Nephron progenitor cell (in vitro differentiated cells): Measurements from ENCODE around the gene NVL.
A peak's percentile ranks its signal among the peaks of the same experiment; 100 is the strongest.

Source experiments
- DNase-seq: peaks from one replicate; pipeline ENCODE4 v3.0.0; 2021
- H3K27ac Mint-ChIP-seq: 2 replicates; pipeline ENCODE4 v1.8.0; 2021; ENCODE audit warnings: mild to moderate bottlenecking, moderate library complexity, mixed read lengths
- H3K27me3 Mint-ChIP-seq: 2 replicates; pipeline ENCODE4 v1.8.0; 2021; ENCODE audit warnings: mild to moderate bottlenecking, low read depth, mixed read lengths; ENCODE audit not compliant: poor library complexity
- H3K36me3 Mint-ChIP-seq: 2 replicates; pipeline ENCODE4 v1.8.0; 2021; ENCODE audit warnings: low read depth, mixed read lengths
- H3K4me1 Mint-ChIP-seq: 2 replicates; pipeline ENCODE4 v1.8.0; 2021; ENCODE audit warnings: mixed read lengths
- H3K4me3 Mint-ChIP-seq: 2 replicates; pipeline ENCODE4 v1.8.0; 2021; ENCODE audit warnings: mild to moderate bottlenecking, moderate library complexity, mixed read lengths
- H3K9me3 Mint-ChIP-seq: 2 replicates; pipeline ENCODE4 v1.8.0; 2021; ENCODE audit warnings: mild to moderate bottlenecking, moderate library complexity, mixed read lengths
- TF ChIP-seq, protein P1 (sequence below): fragments of 200-600 bp; sonication (generic); IDR thresholded peaks from 2 replicates; pipeline ENCODE4 v1.5.0; 2021; ENCODE audit warnings: antibody characterized with exemption

The NVL gene

DNA sequence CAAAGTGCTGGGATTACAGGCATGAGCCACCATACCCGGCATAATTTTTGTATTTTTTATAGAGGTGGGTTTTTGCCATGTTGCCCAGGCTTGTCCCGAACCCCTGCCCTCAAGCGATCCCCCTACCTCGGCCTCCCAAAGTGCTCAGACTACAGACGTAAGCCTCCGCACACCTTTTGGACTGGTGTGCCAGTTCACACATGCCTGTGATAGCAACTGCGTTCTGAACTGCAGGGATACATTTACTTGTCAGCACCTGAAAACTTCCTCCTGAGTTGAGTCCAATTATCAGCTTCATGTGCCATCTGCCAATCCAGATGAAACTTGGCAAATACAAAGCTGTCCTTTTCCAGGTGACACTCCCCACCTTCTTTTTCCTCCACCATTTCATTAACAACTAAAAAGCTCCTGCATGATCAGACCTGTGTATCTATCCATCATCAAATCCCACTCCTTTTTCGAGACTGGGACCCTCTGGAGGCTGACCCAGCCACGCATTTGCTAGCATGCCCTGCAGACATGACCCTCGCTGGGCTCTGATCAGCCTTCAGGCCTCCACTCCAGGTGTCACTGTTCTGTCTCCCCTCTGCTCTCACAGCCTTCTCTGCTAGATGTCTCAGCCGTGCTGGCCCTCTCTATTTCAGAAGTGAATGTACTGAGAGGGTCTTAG is 149.1 kb downstream of the NVL start:
- Mint-ChIP-seq H3K27me3 (peaks cover 9% of the 10 kb centered on the region), H3K36me3 (peaks cover 12% of the 10 kb centered on the region), H3K9me3 (no peaks in the 10 kb centered on the region), H3K4me1 (peaks cover 42% of the 10 kb centered on the region), H3K4me3 (no peak overlapping the region), H3K27ac (peak overlapping the region; percentile 6)
- TF ChIP-seq, protein P1, sequence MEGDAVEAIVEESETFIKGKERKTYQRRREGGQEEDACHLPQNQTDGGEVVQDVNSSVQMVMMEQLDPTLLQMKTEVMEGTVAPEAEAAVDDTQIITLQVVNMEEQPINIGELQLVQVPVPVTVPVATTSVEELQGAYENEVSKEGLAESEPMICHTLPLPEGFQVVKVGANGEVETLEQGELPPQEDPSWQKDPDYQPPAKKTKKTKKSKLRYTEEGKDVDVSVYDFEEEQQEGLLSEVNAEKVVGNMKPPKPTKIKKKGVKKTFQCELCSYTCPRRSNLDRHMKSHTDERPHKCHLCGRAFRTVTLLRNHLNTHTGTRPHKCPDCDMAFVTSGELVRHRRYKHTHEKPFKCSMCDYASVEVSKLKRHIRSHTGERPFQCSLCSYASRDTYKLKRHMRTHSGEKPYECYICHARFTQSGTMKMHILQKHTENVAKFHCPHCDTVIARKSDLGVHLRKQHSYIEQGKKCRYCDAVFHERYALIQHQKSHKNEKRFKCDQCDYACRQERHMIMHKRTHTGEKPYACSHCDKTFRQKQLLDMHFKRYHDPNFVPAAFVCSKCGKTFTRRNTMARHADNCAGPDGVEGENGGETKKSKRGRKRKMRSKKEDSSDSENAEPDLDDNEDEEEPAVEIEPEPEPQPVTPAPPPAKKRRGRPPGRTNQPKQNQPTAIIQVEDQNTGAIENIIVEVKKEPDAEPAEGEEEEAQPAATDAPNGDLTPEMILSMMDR, result no peak
- DNase-seq, result no peak

DNA sequence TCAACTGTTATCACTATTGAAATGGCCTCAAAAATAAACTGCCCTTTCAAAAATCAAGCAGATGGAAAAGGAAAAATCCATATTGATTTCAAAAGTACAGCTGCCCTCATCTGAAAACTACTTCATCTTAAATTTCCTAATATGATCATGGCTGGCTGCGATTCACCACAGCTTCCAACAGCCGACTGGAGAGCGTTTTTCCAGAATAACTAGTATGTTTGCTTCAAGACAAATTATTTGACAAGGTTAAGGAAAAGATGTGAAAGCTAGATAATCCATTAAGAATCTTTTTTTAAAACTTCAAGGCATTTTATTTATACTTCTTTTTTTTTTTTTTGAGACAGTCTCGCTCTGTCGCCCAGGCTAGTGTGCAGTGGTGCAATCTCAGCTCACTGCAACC is 151.1 kb downstream of the NVL start:
- Mint-ChIP-seq H3K9me3 (no peaks in the 10 kb centered on the region), H3K4me1 (peaks cover 34% of the 10 kb centered on the region), H3K27me3 (peaks cover 20% of the 10 kb centered on the region), H3K27ac (no peak overlapping the region), H3K4me3 (no peak overlapping the region), H3K36me3 (no peaks in the 10 kb centered on the region)
- TF ChIP-seq, protein P1, result no peak
- no peak for DNase-seq

DNA sequence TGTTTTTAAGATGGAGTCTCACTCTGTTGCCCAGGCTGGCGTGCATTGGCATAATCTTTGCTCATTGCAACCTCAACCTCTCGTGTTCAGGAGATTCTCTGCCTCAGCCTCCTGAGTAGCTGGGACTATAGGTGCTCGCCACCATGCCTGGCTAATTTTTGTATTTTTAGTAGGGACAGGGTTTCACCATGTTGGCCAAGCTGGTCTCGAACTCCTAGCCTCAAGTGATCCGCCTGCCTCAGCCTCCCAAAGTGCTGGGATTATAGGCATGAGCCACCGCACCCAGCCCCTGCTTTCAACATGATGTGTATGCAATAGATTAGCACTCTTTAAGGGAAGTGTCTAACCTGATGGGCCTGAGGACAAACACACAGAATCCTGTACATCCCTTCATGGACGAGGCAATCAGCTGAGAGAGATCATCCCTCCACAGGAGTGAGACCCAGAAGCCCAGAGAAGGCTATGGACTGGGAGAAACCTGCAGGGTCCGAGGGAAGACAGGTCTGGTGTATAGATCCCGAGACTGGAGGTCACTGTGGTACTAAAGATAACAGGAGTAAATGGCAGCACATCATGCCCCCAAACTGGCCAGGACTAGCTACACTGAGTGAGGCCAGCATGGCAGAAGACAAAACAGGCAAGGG is 152.5 kb downstream of the NVL start:
- no peaks in the 10 kb centered on the region for H3K9me3 Mint-ChIP-seq
- no peak overlapping the region for H3K27ac Mint-ChIP-seq
- no peaks in the 10 kb centered on the region for H3K36me3 Mint-ChIP-seq
- peaks cover 30% of the 10 kb centered on the region for H3K4me1 Mint-ChIP-seq
- TF ChIP-seq, protein P1, result no peak
- H3K4me3 Mint-ChIP-seq, result no peak overlapping the region
- peaks cover 20% of the 10 kb centered on the region for H3K27me3 Mint-ChIP-seq
- no peak for DNase-seq
